ENCODE data around the gene IL26. TPM values are rescaled to one million over a fixed set of nuclear protein-coding genes. Genes with fewer than 3 reads are reported as not detected.

The IL26 gene
- total RNA-seq, 6 donors from 2014 or later: not detected

GRCh38 chr12:68268967-68269366, 43.4 kb upstream of the IL26 start:
- no peak for DNase-seq
- Histone ChIP-seq H3K36me3 (no peaks in the 10 kb centered on the region), H3K4me3 (no peak overlapping the region), H3K9me3 (no peaks in the 10 kb centered on the region), H3K4me1 (no peaks in the 10 kb centered on the region), H3K27me3 (no peaks in the 10 kb centered on the region), H3K27ac (no peak overlapping the region)
- TF ChIP-seq CTCF (IDR thresholded peaks at IDR 0.05) (no peak), POLR2A (IDR thresholded peaks at IDR 0.05) (no peak), EP300 (IDR thresholded peaks at IDR 0.05) (no peak), POLR2AphosphoS5 (IDR thresholded peaks at IDR 0.05) (no peak)
- ATAC-seq (ENCODE audit: low FRiP score in 2 of 2): no peak

- no peak overlapping the region for H3K4me3 ChIP-seq
- H3K27ac ChIP-seq: no peak overlapping the region
- H3K36me3 ChIP-seq: no peaks in the 10 kb centered on the region
- ATAC-seq (ENCODE audit: low FRiP score in 2 of 2) (no peak), DNase-seq (no peak)
- WGBS, 2 donors: 70 to 81% methylated on average over 6 of the region's 6 CpGs
- H3K9me3 ChIP-seq: no peaks in the 10 kb centered on the region
- H3K27me3 ChIP-seq: no peaks in the 10 kb centered on the region
- no peaks in the 10 kb centered on the region for H3K4me1 ChIP-seq
- TF ChIP-seq EP300 (IDR thresholded peaks at IDR 0.05): no peak
- TF ChIP-seq CTCF (IDR thresholded peaks at IDR 0.05): no peak
- no peak for TF ChIP-seq POLR2A (IDR thresholded peaks at IDR 0.05)
- no peak for TF ChIP-seq POLR2AphosphoS5 (IDR thresholded peaks at IDR 0.05)
Measured at GRCh38 chr12:68267892-68268396, 42.3 kb upstream of the IL26 start.

GRCh38 chr12:68264857-68265256, 39.2 kb upstream of the IL26 start:
- H3K36me3 ChIP-seq: no peaks in the 10 kb centered on the region
- ATAC-seq (ENCODE audit: low FRiP score in 2 of 2) (no peak), DNase-seq (no peak)
- no peak overlapping the region for H3K27ac ChIP-seq
- no peak for TF ChIP-seq POLR2AphosphoS5 (IDR thresholded peaks at IDR 0.05)
- TF ChIP-seq EP300 (IDR thresholded peaks at IDR 0.05): no peak
- TF ChIP-seq CTCF (IDR thresholded peaks at IDR 0.05): no peak
- no peak for TF ChIP-seq POLR2A (IDR thresholded peaks at IDR 0.05)
- 81 to 93% methylated on average over 2 of the region's 2 CpGs for WGBS, 2 donors
- H3K4me1 ChIP-seq: no peaks in the 10 kb centered on the region
- no peak overlapping the region for H3K4me3 ChIP-seq
- no peaks in the 10 kb centered on the region for H3K27me3 ChIP-seq
- H3K9me3 ChIP-seq: no peaks in the 10 kb centered on the region

GRCh38 chr12:68264158-68264855, 38.7 kb upstream of the IL26 start:
- WGBS, 2 donors: 85 to 93% methylated on average over 7 of the region's 7 CpGs
- Histone ChIP-seq H3K9me3 (no peaks in the 10 kb centered on the region), H3K4me3 (no peak overlapping the region), H3K27ac (no peak overlapping the region), H3K27me3 (no peaks in the 10 kb centered on the region), H3K4me1 (no peaks in the 10 kb centered on the region), H3K36me3 (no peaks in the 10 kb centered on the region)
- DNase-seq (no peak), ATAC-seq (ENCODE audit: low FRiP score in 2 of 2) (peak in 1 of 2 donors; percentile 23)
- no peak for TF ChIP-seq POLR2A (IDR thresholded peaks at IDR 0.05)

- Histone ChIP-seq H3K9me3 (no peaks in the 10 kb centered on the region), H3K27ac (no peak overlapping the region), H3K27me3 (no peaks in the 10 kb centered on the region), H3K4me1 (no peaks in the 10 kb centered on the region), H3K36me3 (no peaks in the 10 kb centered on the region), H3K4me3 (no peak overlapping the region)
- DNase-seq (no peak), ATAC-seq (ENCODE audit: low FRiP score in 2 of 2) (no peak)
- no peak for TF ChIP-seq CTCF (IDR thresholded peaks at IDR 0.05)
- TF ChIP-seq EP300 (IDR thresholded peaks at IDR 0.05): no peak
- TF ChIP-seq POLR2A (IDR thresholded peaks at IDR 0.05): no peak
- TF ChIP-seq POLR2AphosphoS5 (IDR thresholded peaks at IDR 0.05): no peak
- WGBS, 2 donors: 79 to 94% methylated on average over 1 of the region's 1 CpG
Measured at GRCh38 chr12:68263366-68263765, 37.8 kb upstream of the IL26 start.

All from upper lobe of left lung (tissue), 6 donors.